IPS DF 4.7 (cell line): ENCODE measurements around the gene STRIP2.
"Not testable (repeated sequence)": the region's sequence is repeated elsewhere in the genome, so short reads cannot be mapped to it uniquely, and the experiment has no call there.

Source experiments
- DNase-seq: peaks from one replicate; pipeline ENCODE4 v3.0.0-alpha.2; 2013; ENCODE audit warnings: low spot score; ENCODE audit errors: extremely low read depth

The STRIP2 gene

GRCh38 chr7:129529643-129530042 lies 95.4 kb downstream of the STRIP2 start:
- DNase-seq, result no peak

GRCh38 chr7:129530795-129531391 lies 96.7 kb downstream of the STRIP2 start:
- no peak for DNase-seq

- no peak for DNase-seq
Measured at GRCh38 chr7:129531721-129532120, 97.5 kb downstream of the STRIP2 start.

DNA sequence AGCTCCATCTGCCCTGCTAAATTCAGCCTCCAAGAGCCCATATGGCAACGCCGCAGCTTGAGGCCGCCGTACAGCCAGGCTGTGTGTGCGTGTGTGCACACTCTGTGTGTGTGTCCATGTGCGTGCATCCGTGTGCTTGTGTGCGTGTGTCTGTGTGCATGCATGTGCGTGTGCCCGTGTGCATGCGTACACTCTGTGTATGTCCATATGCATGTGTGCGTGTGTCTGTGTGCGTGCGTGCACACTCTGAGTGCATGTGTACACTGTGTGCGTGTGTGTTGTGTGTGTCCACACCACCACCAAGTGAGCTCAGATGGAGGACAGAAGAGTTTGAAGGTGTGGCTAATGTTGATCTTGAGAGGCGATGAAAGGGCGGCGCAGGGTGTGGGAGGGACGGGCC lies 98.1 kb downstream of the STRIP2 start:
- no peak for DNase-seq

DNA sequence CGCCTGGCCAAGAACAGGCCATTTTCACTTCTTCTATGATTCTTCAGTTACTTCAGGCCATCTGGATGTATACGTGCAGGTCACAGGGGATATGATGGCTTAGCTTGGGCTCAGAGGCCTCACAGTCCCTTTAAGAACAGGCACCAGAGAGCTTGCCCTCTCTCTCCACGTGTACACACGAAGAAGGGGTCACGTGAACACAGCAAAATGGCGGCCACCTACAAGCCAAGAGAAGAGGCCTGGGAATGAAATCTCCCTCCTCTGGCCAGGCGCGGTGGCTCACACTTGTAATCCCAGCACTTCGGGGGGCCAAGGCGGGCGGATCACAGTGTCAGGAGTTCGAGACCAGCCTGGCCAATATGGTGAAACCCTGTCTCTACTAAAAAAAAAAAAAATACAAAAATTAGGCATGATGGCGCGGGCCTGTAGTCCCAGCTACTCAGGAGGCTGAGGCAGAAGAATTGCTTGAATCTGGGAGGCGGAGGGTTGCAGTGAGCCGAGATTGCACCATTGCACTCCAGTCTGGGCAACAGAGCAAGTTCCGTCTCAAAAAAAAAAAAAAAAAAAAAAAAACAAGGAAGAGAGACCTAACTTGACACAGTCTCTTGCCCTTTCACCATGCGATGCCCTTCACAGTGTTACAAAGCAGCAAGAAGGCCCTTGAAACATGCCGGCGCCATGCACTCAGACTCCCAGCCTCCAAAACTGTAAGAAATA lies 100.5 kb downstream of the STRIP2 start:
- DNase-seq, result not testable (repeated sequence)

- DNase-seq, result no peak
Measured at GRCh38 chr7:129535896-129536295, 101.7 kb downstream of the STRIP2 start.

- DNase-seq, result no peak
Measured at GRCh38 chr7:129536323-129536722, 102.1 kb downstream of the STRIP2 start.
